Gastrocnemius medialis (tissue), 4 donors: ENCODE measurements around the gene LHX2. TPM values are rescaled to one million over a fixed set of nuclear protein-coding genes. Genes with fewer than 3 reads are reported as not detected.
A peak's percentile ranks its signal among the peaks of the same experiment; 100 is the strongest.

Source experiments
- ATAC-seq, 2 donors: fragments of 150-250 bp; one replicate each; pipeline ENCODE4 v1.9.1; 2016
- DNase-seq, 2 donors: peaks; one replicate each; pipeline ENCODE4 v3.0.0-alpha.2; 2019
- H3K27ac ChIP-seq, 4 donors: fragments of 200-600 bp; sonication (generic); 1 replicate in 1 of 4; 2 replicates in 3 of 4; pipeline ENCODE4 v1.5.1; 2016 to 2018; ENCODE audit warnings: mild to moderate bottlenecking in 2 of 4, moderate library complexity in 1 of 4
- H3K27me3 ChIP-seq, 3 donors: fragments of 200-600 bp; sonication (generic) in 2 of 3; 1 replicate in 1 of 3; 2 replicates in 2 of 3; pipeline versions ENCODE4 v1.5.1 to v1.6.0; 2016 to 2019; ENCODE audit warnings: mild to moderate bottlenecking in 1 of 3, moderate library complexity in 1 of 3
- H3K36me3 ChIP-seq, 2 donors: fragments of 200-600 bp; sonication (generic) in 1 of 2; one replicate each; pipeline ENCODE4 v1.5.1; 2017 to 2018
- H3K4me1 ChIP-seq, 2 donors: fragments of 200-600 bp; sonication (generic) in 1 of 2; one replicate each; pipeline ENCODE4 v1.5.1; 2016 to 2017; ENCODE audit warnings: mild to moderate bottlenecking in 2 of 2
- H3K4me3 ChIP-seq, 4 donors: fragments of 200-600 bp; sonication (generic) in 3 of 4; 1 replicate in 1 of 4; 2 replicates in 3 of 4; pipeline ENCODE4 v1.5.1; 2016 to 2019; ENCODE audit warnings: mild to moderate bottlenecking in 2 of 4
- H3K9me3 ChIP-seq, 3 donors: fragments of 200-600 bp; sonication (generic) in 2 of 3; 1 replicate in 1 of 3; 2 replicates in 2 of 3; pipeline ENCODE4 v1.5.1; 2016 to 2019
- CTCF ChIP-seq, 5 experiments: fragments of 450-650 bp in 3 of 5; fragments of 200-600 bp in 2 of 5; sonication (generic) in 2 of 5; IDR thresholded peaks in 4 of 5; conservative IDR thresholded peaks in 1 of 5; 1 replicate in 4 of 5; 2 replicates in 1 of 5; pipeline ENCODE4 v1.5.1; 2016 to 2019; ENCODE audit warnings: antibody characterized with exemption in 5 of 5, mild to moderate bottlenecking in 3 of 5, moderate library complexity in 3 of 5
- POLR2A ChIP-seq, 2 donors: fragments of 450-650 bp; IDR thresholded peaks; one replicate each; pipeline ENCODE4 v1.6.1; 2017; ENCODE audit warnings: antibody characterized with exemption in 2 of 2, mild to moderate bottlenecking in 2 of 2, moderate library complexity in 2 of 2
- in situ Hi-C, 4 donors: fragments of 200-750 bp; cut with MboI; loops; one replicate each; pipeline versions ENCODE4 v1.15.0 to v1.8.0; 2017; ENCODE audit warnings: low sequenced_read_pairs in 4 of 4
- intact Hi-C: fragments of 100-400 bp; cut with DNase I; formaldehyde crosslinking; loops from one replicate; pipeline ENCODE4 v1.15.1; 2023; ENCODE audit warnings: low total_unique reads
- total RNA-seq, 4 donors: library from RNA; depleted of rRNA; stranded (reverse); fragments of >200 nt; gene quantifications; one replicate each; pipeline versions ENCODE4 v1.1.0 to v1.2.3, GENCODE V29; 2016

The LHX2 gene
- total RNA-seq, 4 donors from 2014 or later = not detected

GRCh38 chr9:124009531-124010217 lies 1.9 kb upstream of the LHX2 start:
- no peaks in the 10 kb centered on the region for H3K36me3 ChIP-seq
- DNase-seq (no peak), ATAC-seq (no peak)
- H3K9me3 ChIP-seq = no peaks in the 10 kb centered on the region
- H3K4me3 ChIP-seq = no peak overlapping the region
- no peak overlapping the region for H3K27ac ChIP-seq
- TF ChIP-seq CTCF (IDR thresholded peaks at IDR 0.05 in 4 of 5, conservative IDR thresholded peaks at IDR 0.05 in 1 of 5) (no peak), POLR2A (IDR thresholded peaks at IDR 0.05) (no peak)
- in situ Hi-C loops = no loop called here
- H3K27me3 ChIP-seq = peaks cover 93 to 100% (median 97%) of the 10 kb centered on the region in 3 donors
- intact Hi-C loops = no loop called here
- H3K4me1 ChIP-seq = peaks cover 12 to 24% of the 10 kb centered on the region in 2 donors

- Histone ChIP-seq H3K27ac (no peak overlapping the region), H3K9me3 (no peaks in the 10 kb centered on the region), H3K4me3 (no peak overlapping the region), H3K27me3 (peaks cover 90 to 99% (median 97%) of the 10 kb centered on the region in 3 donors), H3K36me3 (no peaks in the 10 kb centered on the region), H3K4me1 (peaks cover 12 to 24% of the 10 kb centered on the region in 2 donors)
- in situ Hi-C loops = no loop called here
- TF ChIP-seq CTCF (IDR thresholded peaks at IDR 0.05 in 4 of 5, conservative IDR thresholded peaks at IDR 0.05 in 1 of 5) (no peak), POLR2A (IDR thresholded peaks at IDR 0.05) (no peak)
- DNase-seq (no peak), ATAC-seq (no peak)
- intact Hi-C loops = no loop called here
Observed at GRCh38 chr9:124010303-124010664, 1.3 kb upstream of the LHX2 start.

- TF ChIP-seq CTCF (IDR thresholded peaks at IDR 0.05 in 4 of 5, conservative IDR thresholded peaks at IDR 0.05 in 1 of 5) (no peak), POLR2A (IDR thresholded peaks at IDR 0.05) (no peak)
- intact Hi-C loops = no loop called here
- ATAC-seq = no peak
Observed at GRCh38 chr9:124010665-124011321, 775 bp upstream of the LHX2 start.

GRCh38 chr9:124012368-124013301 lies 1.1 kb downstream of the LHX2 start:
- in situ Hi-C loops = no loop called here
- ATAC-seq = no peak
- H3K27me3 ChIP-seq = peaks cover 88 to 99% (median 97%) of the 10 kb centered on the region in 3 donors

More at GRCh38 chr9:124010665-124011321, 775 bp upstream of the LHX2 start:
- H3K27me3 ChIP-seq = peaks cover 89 to 99% (median 97%) of the 10 kb centered on the region in 3 donors
- peak overlapping the region; percentile 35 to 52 (median 46) for H3K4me3 ChIP-seq
- in situ Hi-C loops = no loop called here
- no peaks in the 10 kb centered on the region for H3K9me3 ChIP-seq
- no peak for DNase-seq
- no peak overlapping the region for H3K27ac ChIP-seq
- H3K36me3 ChIP-seq = no peaks in the 10 kb centered on the region
- H3K4me1 ChIP-seq = peaks cover 12 to 24% of the 10 kb centered on the region in 2 donors

More at GRCh38 chr9:124012368-124013301, 1.1 kb downstream of the LHX2 start:
- H3K4me1 ChIP-seq = peaks cover 14 to 24% of the 10 kb centered on the region in 2 donors
- TF ChIP-seq POLR2A (IDR thresholded peaks at IDR 0.05) (no peak), CTCF (IDR thresholded peaks at IDR 0.05 in 4 of 5, conservative IDR thresholded peaks at IDR 0.05 in 1 of 5) (no peak)
- H3K4me3 ChIP-seq = peak overlapping the region in 3 of 4 donors; percentile 17 to 45 (median 28)
- DNase-seq = no peak
- H3K27ac ChIP-seq = no peak overlapping the region
- H3K9me3 ChIP-seq = no peaks in the 10 kb centered on the region
- no peaks in the 10 kb centered on the region for H3K36me3 ChIP-seq
- intact Hi-C loops = no loop called here
